Astrocyte (in vitro differentiated cells and primary cell): Measurements from ENCODE around the gene CCDC43. TPM values are rescaled to one million over a fixed set of nuclear protein-coding genes. Genes with fewer than 3 reads are reported as not detected.

Source experiments
- DNase-seq: peaks from one replicate; pipeline ENCODE4 v3.0.0-alpha.2; 2010; ENCODE audit warnings: low read depth
- FAIRE-seq: peaks from 2 replicates; lab custom pipeline; 2011; peaks lifted over from hg19 to GRCh38; lab: Jason Lieb, UNC
- H2AFZ ChIP-seq: 2 replicates; pipeline ENCODE4 v1.6.0; 2012; ENCODE audit warnings: low read depth, low read length, inconsistent platforms
- H3K27ac ChIP-seq: 2 replicates; pipeline ENCODE4 v1.5.1; 2011; ENCODE audit warnings: low read depth, low read length, inconsistent platforms
- H3K27me3 ChIP-seq: 2 replicates; pipeline ENCODE4 v1.6.0; 2011; ENCODE audit warnings: low read length, inconsistent platforms; ENCODE audit not compliant: insufficient read depth
- H3K36me3 ChIP-seq: 2 replicates; pipeline ENCODE4 v1.5.1; 2011; ENCODE audit warnings: low read length, inconsistent platforms; ENCODE audit not compliant: insufficient read depth
- H3K4me1 ChIP-seq: 2 replicates; pipeline ENCODE4 v1.5.1; 2011; ENCODE audit warnings: low read length, inconsistent platforms; ENCODE audit not compliant: insufficient read depth
- H3K4me2 ChIP-seq: 2 replicates; pipeline ENCODE4 v1.6.0; 2012; ENCODE audit warnings: low read length, inconsistent platforms
- H3K4me3 ChIP-seq: 2 replicates; pipeline ENCODE4 v1.5.1; 2011; ENCODE audit warnings: low read depth, mild to moderate bottlenecking, low read length, inconsistent platforms; ENCODE audit not compliant: insufficient read depth
- H3K79me2 ChIP-seq: 2 replicates; pipeline ENCODE4 v1.6.0; 2012; ENCODE audit warnings: mild to moderate bottlenecking, low read length, inconsistent platforms; ENCODE audit not compliant: insufficient read depth
- H3K9ac ChIP-seq: 2 replicates; pipeline ENCODE4 v1.6.0; 2012; ENCODE audit warnings: mild to moderate bottlenecking, low read length, inconsistent platforms
- H3K9me3 ChIP-seq: 2 replicates; pipeline ENCODE4 v1.5.1; 2012; ENCODE audit warnings: low read depth, mild to moderate bottlenecking, low read length, inconsistent platforms; ENCODE audit not compliant: insufficient read depth
- H4K20me1 ChIP-seq: 2 replicates; pipeline ENCODE4 v1.6.0; 2012; ENCODE audit warnings: low read length, inconsistent platforms; ENCODE audit not compliant: insufficient read depth
- H3K27ac Mint-ChIP-seq: one replicate; pipeline ENCODE4 v1.8.0; 2021; ENCODE audit warnings: mild to moderate bottlenecking, mixed read lengths; ENCODE audit not compliant: unreplicated experiment
- H3K27me3 Mint-ChIP-seq: one replicate; pipeline ENCODE4 v1.8.0; 2021; ENCODE audit warnings: low read depth, mixed read lengths; ENCODE audit not compliant: unreplicated experiment
- H3K36me3 Mint-ChIP-seq: one replicate; pipeline ENCODE4 v1.8.0; 2021; ENCODE audit warnings: low read depth, mixed read lengths; ENCODE audit not compliant: unreplicated experiment
- H3K4me1 Mint-ChIP-seq: one replicate; pipeline ENCODE4 v1.8.0; 2021; ENCODE audit warnings: low read depth, mixed read lengths; ENCODE audit not compliant: unreplicated experiment
- H3K4me3 Mint-ChIP-seq: one replicate; pipeline ENCODE4 v1.8.0; 2021; ENCODE audit warnings: mild to moderate bottlenecking, moderate library complexity, mixed read lengths; ENCODE audit not compliant: unreplicated experiment
- H3K9me3 Mint-ChIP-seq: one replicate; pipeline ENCODE4 v1.8.0; 2021; ENCODE audit warnings: mild to moderate bottlenecking, mixed read lengths; ENCODE audit not compliant: unreplicated experiment
- CTCF ChIP-seq: IDR thresholded peaks from 2 replicates; pipeline ENCODE4 v1.5.1; 2011; ENCODE audit warnings: low read depth, mild to moderate bottlenecking, inconsistent platforms, low read length, moderate library complexity; ENCODE audit not compliant: insufficient read depth
- EZH2 ChIP-seq: IDR thresholded peaks from 2 replicates; pipeline ENCODE4 v1.6.1; 2012; ENCODE audit warnings: mild to moderate bottlenecking, low read length, inconsistent platforms; ENCODE audit not compliant: insufficient read depth
- total RNA-seq: library from RNA; stranded (reverse); gene quantifications from 2 replicates; pipeline ENCODE4 v1.2.1, GENCODE V29; 2021

The CCDC43 gene
- total RNA-seq, 1 donor from 2014 or later = 31.9 TPM

GRCh38 chr17:44645341-44645740 is 44.2 kb downstream of the CCDC43 start:
- H3K4me1 Mint-ChIP-seq = no peaks in the 10 kb centered on the region
- Histone ChIP-seq H3K36me3 (no peaks in the 10 kb centered on the region), H2AFZ (no peak overlapping the region), H3K27ac (no peak overlapping the region), H3K9ac (no peak overlapping the region), H3K4me3 (no peak overlapping the region), H4K20me1 (no peaks in the 10 kb centered on the region), H3K4me2 (no peak overlapping the region), H3K9me3 (no peaks in the 10 kb centered on the region), H3K79me2 (no peaks in the 10 kb centered on the region), H3K4me1 (no peaks in the 10 kb centered on the region), H3K27me3 (peaks cover 6% of the 10 kb centered on the region)
- FAIRE-seq (no peak), DNase-seq (no peak)
- H3K9me3 Mint-ChIP-seq = no peaks in the 10 kb centered on the region
- H3K36me3 Mint-ChIP-seq = no peaks in the 10 kb centered on the region
- H3K4me3 Mint-ChIP-seq = no peak overlapping the region
- TF ChIP-seq EZH2 (no peak), CTCF (no peak)
- H3K27ac Mint-ChIP-seq = no peak overlapping the region
- peaks cover 23% of the 10 kb centered on the region for H3K27me3 Mint-ChIP-seq

DNA sequence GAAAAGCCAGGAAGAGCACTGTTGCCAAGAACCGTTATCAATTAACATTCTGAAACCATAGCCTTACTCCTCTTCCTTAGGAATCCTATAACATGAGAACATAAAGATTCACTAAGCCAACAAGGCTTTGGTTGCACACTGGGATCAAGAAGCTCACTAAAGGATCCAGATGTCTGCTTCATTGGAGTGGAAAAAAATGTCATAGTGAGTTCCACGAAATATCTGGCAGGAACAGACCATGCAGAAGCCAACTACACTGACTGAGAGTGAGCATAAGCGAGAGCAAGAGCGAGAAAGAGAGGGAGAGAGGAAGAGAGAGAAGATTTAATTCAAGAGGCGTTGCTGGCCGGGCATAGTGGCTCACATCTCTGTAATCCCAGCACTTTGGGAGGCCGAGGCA is 46.7 kb downstream of the CCDC43 start:
- TF ChIP-seq CTCF = no peak
- TF ChIP-seq EZH2 = no peak
- H3K4me3 Mint-ChIP-seq = no peak overlapping the region
- no peaks in the 10 kb centered on the region for H3K79me2 ChIP-seq
- no peaks in the 10 kb centered on the region for H3K36me3 ChIP-seq
- no peaks in the 10 kb centered on the region for H3K27me3 ChIP-seq
- peaks cover 14% of the 10 kb centered on the region for H3K27me3 Mint-ChIP-seq
- H3K27ac ChIP-seq = no peak overlapping the region
- H3K9me3 Mint-ChIP-seq = no peaks in the 10 kb centered on the region
- no peak overlapping the region for H3K27ac Mint-ChIP-seq
- H4K20me1 ChIP-seq = no peaks in the 10 kb centered on the region
- no peaks in the 10 kb centered on the region for H3K36me3 Mint-ChIP-seq
- no peak overlapping the region for H2AFZ ChIP-seq
- no peak overlapping the region for H3K4me3 ChIP-seq
- H3K4me1 ChIP-seq = no peaks in the 10 kb centered on the region
- FAIRE-seq (no peak), DNase-seq (peak; percentile 23)
- no peaks in the 10 kb centered on the region for H3K4me1 Mint-ChIP-seq
- H3K4me2 ChIP-seq = no peak overlapping the region
- H3K9me3 ChIP-seq = no peaks in the 10 kb centered on the region
- no peak overlapping the region for H3K9ac ChIP-seq

GRCh38 chr17:44637066-44637465 is 52.5 kb downstream of the CCDC43 start:
- no peak overlapping the region for H3K4me2 ChIP-seq
- no peak overlapping the region for H3K4me3 ChIP-seq
- H3K27me3 Mint-ChIP-seq = peaks cover 4% of the 10 kb centered on the region
- no peaks in the 10 kb centered on the region for H3K36me3 Mint-ChIP-seq
- H3K27me3 ChIP-seq = peaks cover 3% of the 10 kb centered on the region
- no peaks in the 10 kb centered on the region for H4K20me1 ChIP-seq
- H3K9me3 Mint-ChIP-seq = no peaks in the 10 kb centered on the region
- peak overlapping the region; percentile 40 for H3K4me3 Mint-ChIP-seq
- peak overlapping the region; percentile 14 for H3K27ac Mint-ChIP-seq
- TF ChIP-seq CTCF = no peak
- no peak for TF ChIP-seq EZH2
- H3K9ac ChIP-seq = no peak overlapping the region
- no peaks in the 10 kb centered on the region for H3K36me3 ChIP-seq
- no peak overlapping the region for H3K27ac ChIP-seq
- H3K4me1 Mint-ChIP-seq = no peaks in the 10 kb centered on the region
- H3K4me1 ChIP-seq = no peaks in the 10 kb centered on the region
- DNase-seq = no peak
- no peak overlapping the region for H2AFZ ChIP-seq
- no peaks in the 10 kb centered on the region for H3K79me2 ChIP-seq
- no peaks in the 10 kb centered on the region for H3K9me3 ChIP-seq
- no peak for FAIRE-seq
